ENCODE results near the gene RCE1. TPM values are rescaled to one million over a fixed set of nuclear protein-coding genes. Genes with fewer than 3 reads are reported as not detected.
A peak's percentile ranks its signal among the peaks of the same experiment; 100 is the strongest.

Gene RCE1
- total RNA-seq, 2 experiments from 2014 or later, result 60.1 to 63.0 TPM

DNA sequence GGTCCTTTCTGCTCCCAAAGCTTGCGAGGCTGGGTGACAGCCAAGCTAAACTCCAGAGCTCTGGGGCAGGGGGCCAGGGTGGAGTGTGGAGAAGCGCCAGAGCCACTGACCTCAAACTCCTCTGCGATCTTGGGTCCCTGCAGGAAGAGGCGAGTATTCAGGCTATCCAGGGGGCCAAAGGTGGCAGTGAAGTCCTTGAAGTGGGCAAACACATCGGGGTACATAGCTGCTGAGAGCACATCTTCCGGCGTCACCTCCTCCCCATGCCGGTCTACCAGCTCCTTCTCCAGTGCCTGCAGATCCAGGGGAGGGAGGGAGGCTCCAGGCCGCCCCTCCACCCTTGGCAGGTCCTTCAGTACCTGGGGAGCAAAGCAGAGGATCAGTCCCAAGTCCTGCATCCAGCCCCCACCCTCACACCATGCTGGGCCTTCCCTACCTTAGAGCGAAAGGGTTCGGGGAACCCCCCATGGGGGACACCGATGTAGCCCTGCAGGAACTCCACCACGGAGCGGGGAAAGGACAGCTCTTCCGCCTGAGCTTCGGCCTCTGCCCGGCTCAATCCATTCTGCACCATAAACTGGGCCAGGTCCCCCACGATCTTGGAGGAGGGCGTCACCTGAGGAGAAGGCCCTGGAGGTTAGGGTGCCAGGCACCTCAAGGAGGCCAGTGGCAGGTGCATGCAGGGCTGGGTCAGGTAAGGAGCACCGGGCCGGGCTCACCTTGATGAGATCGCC, 6.4 kb downstream of the RCE1 start:
- no peak overlapping the region for H3K27ac Mint-ChIP-seq
- Histone ChIP-seq H3K4me3 (ENCODE audit: low read length) (no peak overlapping the region), H3K9me3 (ENCODE audit: control insufficient read depth in 1 of 2, insufficient read depth in 1 of 2, low read length in 2 of 2) (no peaks in the 10 kb centered on the region), H3K4me1 (ENCODE audit: insufficient read depth, low read length) (peaks cover 9% of the 10 kb centered on the region), H3K27me3 (ENCODE audit: control insufficient read depth in 1 of 2, insufficient read depth in 2 of 2, low read length in 2 of 2) (no peaks in the 10 kb centered on the region), H3K36me3 (ENCODE audit: insufficient read depth, low read length) (peaks cover 22% of the 10 kb centered on the region), H3K27ac (ENCODE audit: low read depth in 1 of 2, low read length in 2 of 2) (no peak overlapping the region)
- H3K36me3 Mint-ChIP-seq (ENCODE audit: low read depth), result peaks cover 20% of the 10 kb centered on the region
- no peaks in the 10 kb centered on the region for H3K27me3 Mint-ChIP-seq
- peaks cover 7% of the 10 kb centered on the region for H3K4me1 Mint-ChIP-seq (ENCODE audit: low read depth)
- DNase-seq (no peak), ATAC-seq (ENCODE audit: poor library complexity) (no peak)
- TF ChIP-seq CTCF (IDR thresholded peaks at IDR 0.05), result no peak
- ChIA-PET POLR2A (interaction anchor here (0.6 kb wide), 1 partner anchor 1629 kb away, joined by 3 read pairs; no protein-coding TSS in a partner anchor), CTCF (no interaction called here)
- intact Hi-C loops (cut with DNase I, micrococcal nuclease), result no loop called here
- H3K4me3 Mint-ChIP-seq, result peak overlapping the region; percentile 20
- no peaks in the 10 kb centered on the region for H3K9me3 Mint-ChIP-seq

DNA sequence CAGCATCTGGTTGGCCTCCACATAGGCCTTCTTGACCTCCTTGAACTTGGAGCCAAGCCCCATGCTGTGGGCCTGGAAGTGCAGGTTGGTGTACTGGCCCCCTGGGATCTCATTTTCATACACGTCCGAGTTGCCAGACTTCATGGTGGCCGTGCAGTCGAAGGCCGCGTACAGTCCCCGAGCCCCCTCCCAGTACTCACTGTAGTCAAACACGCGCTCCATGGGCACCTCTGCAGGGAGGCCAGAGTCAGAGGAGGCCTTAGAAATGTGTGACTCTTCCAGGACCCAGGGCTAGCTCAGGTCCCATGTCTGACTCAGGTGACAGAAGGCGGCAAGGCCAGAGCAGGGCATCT, 7.0 kb downstream of the RCE1 start:
- H3K27ac Mint-ChIP-seq, result no peak overlapping the region
- DNase-seq, result no peak

GRCh38 chr11:66850588-66851238, 7.5 kb downstream of the RCE1 start:
- no peaks in the 10 kb centered on the region for H3K9me3 ChIP-seq (ENCODE audit: control insufficient read depth in 1 of 2, insufficient read depth in 1 of 2, low read length in 2 of 2)
- Mint-ChIP-seq H3K4me1 (ENCODE audit: low read depth) (no peaks in the 10 kb centered on the region), H3K9me3 (no peaks in the 10 kb centered on the region), H3K27me3 (no peaks in the 10 kb centered on the region), H3K4me3 (no peak overlapping the region), H3K27ac (no peak overlapping the region), H3K36me3 (ENCODE audit: low read depth) (peaks cover 11% of the 10 kb centered on the region)
- H3K4me1 ChIP-seq (ENCODE audit: insufficient read depth, low read length), result peaks cover 11% of the 10 kb centered on the region
- H3K27me3 ChIP-seq (ENCODE audit: control insufficient read depth in 1 of 2, insufficient read depth in 2 of 2, low read length in 2 of 2), result no peaks in the 10 kb centered on the region
- TF ChIP-seq CTCF (IDR thresholded peaks at IDR 0.05), result no peak
- DNase-seq (peak in 1 of 14 experiments; percentile 20), ATAC-seq (ENCODE audit: poor library complexity) (no peak)
- intact Hi-C loops (cut with DNase I, micrococcal nuclease), result no loop called here
- H3K4me3 ChIP-seq (ENCODE audit: low read length), result no peak overlapping the region
- no peak overlapping the region for H3K27ac ChIP-seq (ENCODE audit: low read depth in 1 of 2, low read length in 2 of 2)
- CTCF ChIA-PET, result no interaction called here
- peaks cover 16% of the 10 kb centered on the region for H3K36me3 ChIP-seq (ENCODE audit: insufficient read depth, low read length)
- POLR2A ChIA-PET, result interaction anchor here (1.9 kb wide), 1 partner anchor 8 kb away, joined by 13 read pairs; the partner anchor contains the start of gene RCE1

More for the DNA sequence above, 7.0 kb downstream of the RCE1 start:
- CTCF ChIA-PET, result no interaction called here
- POLR2A ChIA-PET, result no interaction called here
- no peak for TF ChIP-seq CTCF (IDR thresholded peaks at IDR 0.05)
- H3K9me3 ChIP-seq (ENCODE audit: control insufficient read depth in 1 of 2, insufficient read depth in 1 of 2, low read length in 2 of 2), result no peaks in the 10 kb centered on the region
- Mint-ChIP-seq H3K27me3 (no peaks in the 10 kb centered on the region), H3K36me3 (ENCODE audit: low read depth) (peaks cover 16% of the 10 kb centered on the region), H3K4me3 (peak overlapping the region; percentile 20), H3K9me3 (no peaks in the 10 kb centered on the region), H3K4me1 (ENCODE audit: low read depth) (peaks cover 3% of the 10 kb centered on the region)
- H3K4me1 ChIP-seq (ENCODE audit: insufficient read depth, low read length), result peaks cover 7% of the 10 kb centered on the region
- no peak for ATAC-seq (ENCODE audit: poor library complexity)
- no peaks in the 10 kb centered on the region for H3K27me3 ChIP-seq (ENCODE audit: control insufficient read depth in 1 of 2, insufficient read depth in 2 of 2, low read length in 2 of 2)
- no peak overlapping the region for H3K4me3 ChIP-seq (ENCODE audit: low read length)
- no peak overlapping the region for H3K27ac ChIP-seq (ENCODE audit: low read depth in 1 of 2, low read length in 2 of 2)
- peaks cover 21% of the 10 kb centered on the region for H3K36me3 ChIP-seq (ENCODE audit: insufficient read depth, low read length)
- intact Hi-C loops (cut with DNase I, micrococcal nuclease), result no loop called here

Measured in CD4-positive, alpha-beta T cell (primary cell).